HG03521 (cell line): ENCODE measurements around the gene PMM1.
"Not testable (repeated sequence)": the region's sequence is repeated elsewhere in the genome, so short reads cannot be mapped to it uniquely, and the experiment has no call there.

ENCODE experiments used
- ATAC-seq: cut with Tn5 transposase; IDR thresholded peaks from one replicate; pipeline ENCODE4 v1.9.1; 2021; ENCODE audit warnings: mild to moderate bottlenecking, moderate library complexity; ENCODE audit not compliant: unreplicated experiment

Gene PMM1

GRCh38 chr22:41597635-41597953 lies 8.0 kb upstream of the PMM1 start:
- no peak for ATAC-seq

- ATAC-seq, result no peak
These were observed 7.4 kb upstream of the PMM1 start for GRCh38 chr22:41596776-41597634.

DNA sequence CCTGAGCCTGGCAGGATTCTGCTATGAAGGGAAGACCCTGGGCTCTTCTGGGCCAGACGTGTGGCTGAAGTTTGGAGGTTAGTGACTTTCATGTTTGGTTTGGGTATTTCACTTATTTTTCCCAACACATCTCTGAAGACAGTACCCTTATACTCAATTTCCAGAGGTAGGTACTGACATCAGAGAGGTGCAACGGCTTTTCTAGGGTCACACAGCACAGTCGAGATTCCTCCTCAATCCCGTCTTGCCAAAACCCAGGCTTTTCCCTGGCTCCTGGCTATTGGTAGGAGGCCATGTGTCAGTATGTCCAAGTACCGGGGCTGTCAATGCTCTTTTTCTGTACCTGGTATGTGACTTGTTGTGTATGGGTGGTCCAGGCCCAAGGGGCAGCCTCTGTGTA lies 6.1 kb upstream of the PMM1 start:
- no peak for ATAC-seq

- ATAC-seq, result not testable (repeated sequence)
These were observed 3.8 kb upstream of the PMM1 start for GRCh38 chr22:41593336-41593960.

DNA sequence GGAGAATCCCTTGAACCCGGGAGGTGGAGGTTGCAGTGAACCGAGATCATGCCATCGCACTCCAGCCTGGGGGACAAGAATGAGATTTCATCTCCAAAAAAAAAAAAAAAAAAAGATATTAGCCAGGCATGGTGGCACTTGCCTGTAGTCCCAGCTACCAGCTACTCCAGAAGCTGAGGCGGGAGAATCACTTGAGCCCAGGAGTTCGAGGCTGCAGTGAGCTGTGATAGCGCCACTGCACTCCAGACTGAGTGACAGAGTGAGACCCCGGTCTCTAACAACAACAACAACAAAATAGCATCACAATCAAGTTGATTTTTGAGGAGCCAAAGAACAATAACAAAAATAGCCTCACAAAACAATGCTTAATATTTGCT lies 2.3 kb downstream of the PMM1 start:
- no peak for ATAC-seq

GRCh38 chr22:41585898-41586297 lies 3.7 kb downstream of the PMM1 start:
- ATAC-seq, result no peak

- no peak for ATAC-seq
These were observed 4.8 kb downstream of the PMM1 start for GRCh38 chr22:41584881-41585280.

- no peak for ATAC-seq
These were observed 6.9 kb downstream of the PMM1 start for GRCh38 chr22:41582694-41583093.

DNA sequence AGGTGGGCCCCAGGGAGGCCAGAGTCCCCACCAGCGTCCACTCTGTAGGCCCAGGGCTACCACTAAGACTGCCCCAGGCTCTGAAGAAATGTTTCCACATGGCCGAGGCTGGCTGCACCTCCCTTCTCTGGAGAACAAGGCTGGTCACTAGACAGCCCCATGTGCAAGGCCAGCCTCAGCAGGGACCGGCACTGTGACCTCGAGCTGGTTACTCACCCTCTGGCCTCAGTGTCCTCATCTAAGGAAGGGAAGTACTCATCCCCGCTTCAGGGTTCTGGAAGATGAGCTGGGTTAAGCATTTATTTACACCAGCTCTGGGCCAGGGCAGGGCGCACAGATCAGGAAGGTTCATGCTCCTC lies 9.7 kb downstream of the PMM1 start:
- ATAC-seq, result no peak

- no peak for ATAC-seq
These were observed 10.2 kb downstream of the PMM1 start for GRCh38 chr22:41579297-41579996.

DNA sequence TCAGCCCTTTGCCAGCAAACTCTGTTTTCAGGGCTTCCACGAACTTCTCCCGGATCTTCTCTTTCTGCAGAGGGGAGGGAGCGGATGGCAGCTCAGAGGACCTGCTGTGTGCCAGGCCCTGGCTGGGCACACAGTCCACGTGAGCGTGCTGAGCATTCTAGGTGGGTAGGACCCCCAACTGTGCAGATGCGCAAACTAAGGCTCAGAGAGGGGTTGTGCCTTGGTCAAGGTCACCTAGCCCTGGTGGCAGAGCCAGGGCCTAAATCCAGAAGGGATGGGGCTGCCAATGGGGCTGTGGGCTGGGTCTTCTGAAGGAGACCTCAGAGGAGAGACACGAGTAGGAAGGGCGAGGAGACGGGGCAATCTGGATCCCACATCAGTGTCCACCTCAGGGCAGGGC lies 10.8 kb downstream of the PMM1 start:
- no peak for ATAC-seq

- no peak for ATAC-seq
These were observed 11.5 kb downstream of the PMM1 start for GRCh38 chr22:41578114-41578513.

DNA sequence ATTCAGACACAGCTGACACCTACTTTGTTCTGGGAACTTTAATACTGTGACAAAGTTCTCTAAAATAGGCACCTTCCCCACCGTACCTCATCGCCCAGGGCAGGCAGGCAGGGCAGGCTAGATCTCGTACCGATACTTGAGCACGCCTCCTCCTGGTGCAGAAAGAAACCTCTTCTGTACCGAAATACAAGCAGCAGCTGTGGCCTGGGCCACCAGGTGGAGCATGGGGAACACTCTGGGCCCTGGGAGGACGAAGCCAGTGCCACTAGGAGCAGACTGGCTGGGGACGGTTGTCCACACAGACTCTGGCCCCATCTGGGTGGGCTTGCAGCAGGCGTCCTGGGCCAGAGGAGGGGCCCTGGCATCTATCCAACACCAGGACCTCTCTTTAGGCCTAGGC lies 12.8 kb downstream of the PMM1 start:
- no peak for ATAC-seq

DNA sequence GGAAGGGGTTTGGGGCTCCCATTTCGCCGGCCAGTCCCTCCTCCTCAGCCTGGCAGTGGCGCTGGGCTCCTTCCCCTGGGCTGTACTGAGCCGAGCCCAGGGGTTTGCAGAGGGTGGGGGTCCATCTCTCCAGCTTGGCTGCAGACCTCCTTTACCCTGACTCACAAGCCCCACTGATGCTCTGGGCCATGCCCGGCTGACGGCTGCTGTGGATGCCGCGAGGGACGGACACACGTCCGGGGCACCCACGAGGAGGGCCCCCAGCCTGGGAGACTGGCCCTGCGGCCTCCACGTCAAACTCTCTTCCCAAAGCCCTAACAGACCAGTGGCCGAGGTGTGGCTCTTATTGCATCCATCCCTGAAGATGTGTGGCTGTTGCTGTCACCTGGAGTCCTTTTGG lies 14.1 kb downstream of the PMM1 start:
- ATAC-seq, result no peak

DNA sequence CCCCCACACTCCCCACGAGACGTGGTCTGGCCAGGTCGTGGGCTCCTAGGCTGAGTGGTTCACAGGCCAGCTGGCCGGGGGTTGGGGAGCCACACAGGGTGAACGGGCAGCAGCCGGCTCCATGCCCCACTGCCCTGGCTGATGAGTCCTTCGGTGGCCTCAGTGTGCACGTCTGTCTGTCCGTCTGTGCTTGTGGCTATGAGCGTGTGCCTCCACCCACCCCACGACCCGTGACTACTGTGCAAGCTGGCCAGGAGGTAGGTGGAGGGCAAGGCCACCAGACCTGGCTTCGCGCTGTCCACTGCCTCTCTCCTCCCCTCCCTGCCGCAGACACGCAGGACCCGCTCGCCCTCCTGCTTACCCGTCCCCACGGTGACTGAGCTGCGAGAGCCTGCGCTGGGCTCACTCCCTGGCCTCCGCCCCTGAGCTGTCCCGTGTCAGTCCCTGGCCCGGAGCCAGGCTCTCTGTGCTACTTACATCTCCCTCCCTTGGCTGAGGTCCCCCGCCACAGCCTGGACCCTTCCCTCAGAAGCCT lies 14.7 kb downstream of the PMM1 start:
- no peak for ATAC-seq

DNA sequence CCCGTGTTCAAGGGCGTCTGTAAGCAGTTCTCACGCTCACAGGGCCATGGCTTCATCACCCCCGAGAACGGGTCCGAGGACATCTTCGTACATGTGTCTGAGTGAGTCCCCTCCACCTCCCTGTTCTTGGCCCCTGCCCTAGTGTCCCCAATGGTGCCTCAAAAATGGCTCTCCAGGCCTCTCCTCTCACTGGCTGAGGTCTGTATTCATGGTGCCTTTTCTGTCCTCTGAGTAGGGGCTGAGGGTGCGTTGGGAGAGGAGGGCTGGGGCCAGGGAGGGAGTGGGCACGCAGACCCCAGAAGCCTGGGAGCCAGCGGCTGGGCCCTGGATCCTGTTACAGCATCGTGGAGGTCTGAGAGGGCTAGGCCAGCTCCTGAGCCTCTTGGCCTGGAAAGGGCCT lies 16.0 kb downstream of the PMM1 start:
- no peak for ATAC-seq

DNA sequence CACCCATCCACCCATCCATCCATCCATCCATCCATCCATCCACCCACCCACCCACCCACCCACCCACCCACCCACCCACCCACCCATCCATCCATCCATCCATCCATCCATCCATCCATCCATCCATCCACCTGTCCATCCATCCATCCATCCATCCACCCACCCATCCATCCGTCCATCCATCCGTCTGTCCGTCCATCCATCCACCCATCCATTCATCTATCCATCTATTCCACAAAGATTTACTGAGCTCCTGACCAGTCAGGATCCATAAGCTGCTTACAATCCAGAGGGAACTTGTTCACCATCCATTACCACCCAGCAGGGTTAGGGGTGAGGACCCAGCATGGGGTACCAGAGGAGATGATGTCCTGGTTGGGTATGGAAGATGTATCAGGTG lies 17.3 kb downstream of the PMM1 start:
- ATAC-seq, result not testable (repeated sequence)

GRCh38 chr22:41571786-41572185 lies 17.9 kb downstream of the PMM1 start:
- ATAC-seq, result no peak

GRCh38 chr22:41570221-41570620 lies 19.4 kb downstream of the PMM1 start:
- no peak for ATAC-seq

- ATAC-seq, result no peak
These were observed 20.8 kb downstream of the PMM1 start for GRCh38 chr22:41568811-41569210.

- no peak for ATAC-seq
These were observed 22.2 kb downstream of the PMM1 start for GRCh38 chr22:41567512-41567768.

GRCh38 chr22:41565403-41566054 lies 24.1 kb downstream of the PMM1 start:
- no peak for ATAC-seq
